ENCODE results near the gene LRPAP1.

DNA sequence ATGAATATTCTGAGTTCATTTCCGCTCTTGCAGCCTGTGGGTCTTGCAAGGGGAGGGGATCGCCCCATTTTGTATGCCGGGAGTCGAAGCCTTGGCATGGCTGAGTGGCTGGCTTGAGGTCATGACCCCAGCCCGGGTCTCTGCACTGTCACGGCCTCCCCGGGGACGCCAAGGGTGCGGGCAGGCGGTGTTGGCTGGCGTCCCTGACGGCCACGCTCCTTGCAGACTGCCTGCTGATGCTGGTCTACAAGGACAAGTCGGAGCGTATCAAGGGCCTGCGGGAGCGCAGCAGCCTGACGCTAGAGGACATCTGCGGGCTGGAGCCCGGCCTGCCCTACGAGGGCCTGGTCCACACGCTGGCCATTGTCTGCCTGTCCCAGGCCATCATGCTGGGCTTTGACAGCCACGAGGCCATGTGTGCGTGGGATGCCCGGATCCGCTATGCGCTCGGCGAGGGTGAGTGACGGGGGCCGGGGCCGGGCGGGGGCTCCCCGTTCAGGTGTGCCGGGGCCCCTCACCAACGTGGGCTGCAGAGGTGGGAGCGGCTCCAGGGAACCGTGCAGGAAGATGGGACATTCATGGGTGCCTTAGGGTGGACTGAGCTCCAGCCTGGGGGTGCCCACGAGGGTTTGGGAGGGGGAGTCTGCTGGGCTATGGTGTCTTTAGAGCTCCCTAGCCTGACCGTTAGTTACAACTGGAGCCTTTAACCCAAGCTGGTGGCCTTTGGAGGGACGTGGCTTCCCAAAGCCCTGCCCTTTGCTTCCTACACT lies 58.9 kb downstream of the LRPAP1 start:
- TF ChIP-seq, protein P1, sequence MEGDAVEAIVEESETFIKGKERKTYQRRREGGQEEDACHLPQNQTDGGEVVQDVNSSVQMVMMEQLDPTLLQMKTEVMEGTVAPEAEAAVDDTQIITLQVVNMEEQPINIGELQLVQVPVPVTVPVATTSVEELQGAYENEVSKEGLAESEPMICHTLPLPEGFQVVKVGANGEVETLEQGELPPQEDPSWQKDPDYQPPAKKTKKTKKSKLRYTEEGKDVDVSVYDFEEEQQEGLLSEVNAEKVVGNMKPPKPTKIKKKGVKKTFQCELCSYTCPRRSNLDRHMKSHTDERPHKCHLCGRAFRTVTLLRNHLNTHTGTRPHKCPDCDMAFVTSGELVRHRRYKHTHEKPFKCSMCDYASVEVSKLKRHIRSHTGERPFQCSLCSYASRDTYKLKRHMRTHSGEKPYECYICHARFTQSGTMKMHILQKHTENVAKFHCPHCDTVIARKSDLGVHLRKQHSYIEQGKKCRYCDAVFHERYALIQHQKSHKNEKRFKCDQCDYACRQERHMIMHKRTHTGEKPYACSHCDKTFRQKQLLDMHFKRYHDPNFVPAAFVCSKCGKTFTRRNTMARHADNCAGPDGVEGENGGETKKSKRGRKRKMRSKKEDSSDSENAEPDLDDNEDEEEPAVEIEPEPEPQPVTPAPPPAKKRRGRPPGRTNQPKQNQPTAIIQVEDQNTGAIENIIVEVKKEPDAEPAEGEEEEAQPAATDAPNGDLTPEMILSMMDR (IDR thresholded peaks at IDR 0.05): no peak
- no peak for TF ChIP-seq POLR2AphosphoS5 (IDR thresholded peaks at IDR 0.05)
